ENCODE results near the gene DBI. TPM values are rescaled to one million over a fixed set of nuclear protein-coding genes. Genes with fewer than 3 reads are reported as not detected.
"Not testable (repeated sequence)": the region's sequence is repeated elsewhere in the genome, so short reads cannot be mapped to it uniquely, and the experiment has no call there.

DBI gene
- total RNA-seq, 1 donor from 2014 or later, result 172 TPM

GRCh38 chr2:119402645-119403560, 36.1 kb downstream of the DBI start:
- no peak for TF ChIP-seq CTCF (IDR thresholded peaks at IDR 0.05)
- intact Hi-C loops (cut with DNase I), result no loop called here
- Histone ChIP-seq H3K27me3 (ENCODE audit: low read depth) (no peaks in the 10 kb centered on the region), H3K9me3 (no peaks in the 10 kb centered on the region), H3K4me3 (no peak overlapping the region), H3K27ac (peak overlapping the region; percentile 14), H3K36me3 (no peaks in the 10 kb centered on the region), H3K4me1 (peaks cover 7% of the 10 kb centered on the region)
- ATAC-seq (peak; percentile 77 to 87), DNase-seq (no peak)

- DNase-seq; ATAC-seq; H3K27me3 ChIP-seq (ENCODE audit: low read depth); H3K4me3 ChIP-seq; H3K36me3 ChIP-seq; intact Hi-C loops (cut with DNase I); H3K9me3 ChIP-seq; H3K27ac ChIP-seq: not testable (repeated sequence)
- H3K4me1 ChIP-seq, result peaks cover 12% of the 10 kb centered on the region
Measured at GRCh38 chr2:119403618-119404017, 36.8 kb downstream of the DBI start.

GRCh38 chr2:119405151-119405550, 38.4 kb downstream of the DBI start:
- DNase-seq (no peak), ATAC-seq (no peak)
- H3K36me3 ChIP-seq, result no peaks in the 10 kb centered on the region
- H3K27me3 ChIP-seq (ENCODE audit: low read depth), result no peaks in the 10 kb centered on the region
- intact Hi-C loops (cut with DNase I), result loop anchor here (5.0 kb wide), 1 partner anchor 72 kb away; no protein-coding TSS in a partner anchor
- H3K9me3 ChIP-seq, result no peaks in the 10 kb centered on the region
- TF ChIP-seq CTCF (IDR thresholded peaks at IDR 0.05), result no peak
- H3K27ac ChIP-seq, result no peak overlapping the region
- H3K4me1 ChIP-seq, result peaks cover 12% of the 10 kb centered on the region
- H3K4me3 ChIP-seq, result no peak overlapping the region

GRCh38 chr2:119407430-119408220, 40.8 kb downstream of the DBI start:
- Histone ChIP-seq H3K27ac (no peak overlapping the region), H3K9me3 (no peaks in the 10 kb centered on the region), H3K4me1 (peaks cover 12% of the 10 kb centered on the region), H3K36me3 (no peaks in the 10 kb centered on the region), H3K4me3 (no peak overlapping the region), H3K27me3 (ENCODE audit: low read depth) (no peaks in the 10 kb centered on the region)
- DNase-seq (no peak), ATAC-seq (peak; percentile 87)
- intact Hi-C loops (cut with DNase I), result loop anchor here (5.0 kb wide), 1 partner anchor 70 kb away; no protein-coding TSS in a partner anchor
- TF ChIP-seq CTCF (IDR thresholded peaks at IDR 0.05), result peak; percentile 84

- intact Hi-C loops (cut with DNase I), result loop anchor here (5.0 kb wide), 1 partner anchor 69 kb away; no protein-coding TSS in a partner anchor
- ATAC-seq, result peak; percentile 60 to 89
Measured at GRCh38 chr2:119408221-119408619, 41.4 kb downstream of the DBI start.

More at GRCh38 chr2:119408221-119408619, 41.4 kb downstream of the DBI start:
- TF ChIP-seq CTCF (IDR thresholded peaks at IDR 0.05), result no peak
- H3K36me3 ChIP-seq, result no peaks in the 10 kb centered on the region
- no peaks in the 10 kb centered on the region for H3K9me3 ChIP-seq
- H3K27ac ChIP-seq, result no peak overlapping the region
- H3K27me3 ChIP-seq (ENCODE audit: low read depth), result no peaks in the 10 kb centered on the region
- H3K4me1 ChIP-seq, result peaks cover 12% of the 10 kb centered on the region
- H3K4me3 ChIP-seq, result no peak overlapping the region
- no peak for DNase-seq
